ENCODE measurements around the gene PCGF3.
"Not testable (repeated sequence)": the region's sequence is repeated elsewhere in the genome, so short reads cannot be mapped to it uniquely, and the experiment has no call there.

PCGF3 gene

DNA sequence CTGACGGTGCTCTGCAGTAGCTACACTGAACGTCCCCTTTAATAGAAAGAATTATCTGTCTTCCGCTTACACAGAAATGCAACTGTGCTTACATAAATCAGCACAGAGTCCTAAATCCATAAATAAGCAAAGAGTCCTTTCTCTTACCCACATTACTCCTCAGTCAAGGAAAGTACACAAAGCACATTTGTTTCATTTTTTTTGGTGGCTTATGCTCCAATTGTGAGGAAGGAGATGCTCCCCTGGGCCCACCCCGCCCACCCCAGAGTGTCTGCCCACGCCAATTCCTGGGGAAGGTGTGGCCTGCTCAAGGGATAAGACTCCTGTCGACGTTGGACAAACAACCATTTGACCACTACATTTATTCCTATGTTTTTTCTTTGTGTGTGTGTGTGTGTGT lies 66.5 kb downstream of the PCGF3 start:
- no peaks in the 10 kb centered on the region for H3K9me3 Mint-ChIP-seq
- H3K4me3 Mint-ChIP-seq, result no peak overlapping the region
- H3K27ac Mint-ChIP-seq, result no peak overlapping the region
- H3K4me1 Mint-ChIP-seq (ENCODE audit: low read depth), result peaks cover 42% of the 10 kb centered on the region
- peaks cover 64% of the 10 kb centered on the region for H3K36me3 Mint-ChIP-seq (ENCODE audit: low read depth)
- H3K27me3 Mint-ChIP-seq, result no peaks in the 10 kb centered on the region

DNA sequence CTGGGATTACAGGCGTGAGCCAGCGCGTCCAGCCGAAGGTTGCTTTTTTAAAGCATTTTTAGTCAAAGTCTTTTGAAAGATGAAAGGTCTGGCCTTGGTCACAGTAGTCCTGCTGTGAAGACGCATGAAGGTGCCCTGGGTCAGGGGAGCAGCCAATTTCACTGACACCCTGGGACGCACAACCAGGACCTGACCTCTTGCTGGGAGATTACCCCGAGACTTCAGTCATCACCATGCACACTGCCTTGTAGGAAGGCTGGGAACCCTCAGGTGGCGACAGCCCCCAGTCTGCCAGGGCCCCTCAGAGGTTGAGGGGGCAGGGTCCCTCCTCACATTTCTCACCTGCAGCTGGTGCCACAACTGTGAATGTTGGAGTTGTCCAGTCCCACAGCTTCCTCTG lies 67.1 kb downstream of the PCGF3 start:
- Mint-ChIP-seq H3K27ac (no peak overlapping the region), H3K27me3 (no peaks in the 10 kb centered on the region), H3K4me1 (ENCODE audit: low read depth) (peaks cover 47% of the 10 kb centered on the region), H3K9me3 (no peaks in the 10 kb centered on the region), H3K4me3 (no peak overlapping the region), H3K36me3 (ENCODE audit: low read depth) (peaks cover 63% of the 10 kb centered on the region)

DNA sequence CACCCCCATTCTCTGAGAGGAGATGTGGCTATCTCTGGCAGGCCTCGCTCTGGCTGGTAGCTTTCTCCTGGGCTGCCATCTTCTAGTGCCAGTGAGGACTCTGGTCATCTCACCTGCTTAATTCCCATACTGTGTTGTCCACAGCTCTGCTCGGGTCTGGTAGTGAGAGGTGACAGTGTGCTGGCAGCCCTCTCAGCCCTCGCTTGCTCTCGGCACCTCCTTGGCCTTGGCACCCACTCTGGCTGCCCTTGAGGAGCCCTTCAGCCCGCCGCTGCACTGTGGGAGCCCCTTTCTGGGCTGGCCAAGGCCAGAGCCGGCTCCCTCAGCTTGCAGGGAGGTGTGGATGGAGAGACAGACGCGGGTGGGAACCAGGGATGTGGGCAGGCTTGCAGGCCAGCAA lies 67.6 kb downstream of the PCGF3 start:
- Mint-ChIP-seq H3K27me3 (no peaks in the 10 kb centered on the region), H3K4me1 (ENCODE audit: low read depth) (peaks cover 51% of the 10 kb centered on the region), H3K4me3 (no peak overlapping the region), H3K27ac (no peak overlapping the region), H3K9me3 (no peaks in the 10 kb centered on the region), H3K36me3 (ENCODE audit: low read depth) (peaks cover 63% of the 10 kb centered on the region)

DNA sequence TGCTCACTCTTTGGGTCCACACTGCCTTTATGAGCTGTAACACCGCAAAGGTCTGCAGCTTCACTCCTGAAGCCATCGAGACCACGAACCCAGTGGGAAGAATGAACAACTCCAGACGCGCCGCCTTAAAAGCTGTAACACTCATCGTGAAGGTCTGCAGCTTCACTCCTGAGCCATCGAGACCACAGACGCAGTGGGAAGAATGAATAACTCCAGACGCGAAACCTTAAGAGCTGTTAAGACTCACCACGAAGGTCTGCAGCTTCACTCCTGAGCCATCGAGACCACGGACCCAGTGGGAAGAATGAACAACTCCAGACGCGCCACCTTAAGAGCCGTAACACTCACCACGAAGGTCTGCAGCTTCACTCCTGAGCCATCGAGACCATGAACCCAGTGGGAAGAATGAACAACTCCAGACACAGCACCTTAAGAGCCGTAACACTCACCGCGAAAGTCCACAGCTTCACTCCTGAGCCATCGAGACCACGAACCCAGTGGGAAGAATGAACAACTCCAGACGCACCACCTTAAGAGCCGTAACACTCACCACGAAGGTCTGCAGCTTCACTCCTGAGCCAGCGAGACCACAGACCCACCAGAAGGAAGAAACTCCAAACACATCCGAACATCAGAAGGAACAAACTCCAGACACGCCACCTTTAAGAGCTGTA lies 68.9 kb downstream of the PCGF3 start:
- not testable (repeated sequence) for H3K27me3 Mint-ChIP-seq, H3K9me3 Mint-ChIP-seq
- Mint-ChIP-seq H3K4me3 (peak overlapping the region; percentile 44), H3K4me1 (ENCODE audit: low read depth) (peaks cover 55% of the 10 kb centered on the region), H3K27ac (peak overlapping the region; percentile 79), H3K36me3 (ENCODE audit: low read depth) (peaks cover 72% of the 10 kb centered on the region)

DNA sequence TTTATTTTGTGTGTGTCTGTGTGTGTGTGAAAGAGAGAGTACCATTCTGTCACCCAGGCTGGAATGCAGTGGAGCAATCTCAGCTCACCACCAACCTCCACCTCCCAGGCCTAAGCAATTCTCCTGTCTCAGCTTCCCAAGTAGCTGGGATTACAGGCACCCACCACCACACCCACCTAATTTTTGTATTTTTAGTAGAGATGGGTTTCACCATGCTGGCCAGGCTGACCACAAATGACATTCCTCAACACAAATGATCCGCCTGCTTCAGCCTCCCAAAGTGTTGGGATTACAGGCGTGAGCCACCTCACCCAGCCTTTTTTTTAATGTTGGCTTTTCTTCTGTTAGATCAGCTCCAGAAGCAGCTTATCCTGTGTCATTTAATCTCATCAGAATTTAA lies 69.9 kb downstream of the PCGF3 start:
- H3K9me3 Mint-ChIP-seq, H3K4me3 Mint-ChIP-seq, H3K27me3 Mint-ChIP-seq: not testable (repeated sequence)
- Mint-ChIP-seq H3K36me3 (ENCODE audit: low read depth) (peaks cover 72% of the 10 kb centered on the region), H3K4me1 (ENCODE audit: low read depth) (peaks cover 59% of the 10 kb centered on the region), H3K27ac (peak overlapping the region; percentile 74)

DNA sequence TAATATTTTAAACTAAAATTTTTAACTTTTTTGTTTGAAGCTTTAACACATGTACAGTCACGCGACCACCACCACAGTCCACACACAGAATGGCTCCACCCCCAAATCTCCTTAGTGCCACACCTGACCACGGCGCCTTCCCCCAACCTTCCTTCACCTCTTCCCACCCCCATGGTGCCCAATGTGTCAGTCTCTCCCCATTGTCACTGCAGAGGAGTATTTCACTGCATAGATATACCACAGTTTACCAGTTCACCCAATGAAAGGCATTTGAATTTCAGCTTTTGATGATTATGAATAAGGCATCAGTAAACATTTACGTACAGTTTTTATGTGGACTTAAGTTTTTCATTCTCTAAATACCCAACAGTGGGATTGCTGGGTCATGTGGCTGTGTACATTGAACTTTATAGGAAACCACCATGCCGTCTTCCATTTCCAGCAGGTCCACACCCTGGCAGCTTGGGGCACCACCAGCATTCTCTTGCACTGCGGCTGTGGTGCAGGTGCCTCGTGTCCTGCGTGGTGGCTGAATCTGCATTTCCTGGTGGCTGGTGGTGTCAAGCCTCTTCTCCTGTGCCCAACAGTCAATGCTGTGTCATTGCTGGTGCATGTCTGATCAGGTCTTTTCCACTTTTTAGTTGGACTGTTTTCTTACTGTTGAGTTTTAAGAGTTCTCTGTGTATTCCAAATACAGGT lies 71.3 kb downstream of the PCGF3 start:
- Mint-ChIP-seq H3K27ac (peak overlapping the region; percentile 36), H3K27me3 (no peaks in the 10 kb centered on the region), H3K4me3 (no peak overlapping the region), H3K9me3 (no peaks in the 10 kb centered on the region), H3K4me1 (ENCODE audit: low read depth) (peaks cover 62% of the 10 kb centered on the region), H3K36me3 (ENCODE audit: low read depth) (peaks cover 70% of the 10 kb centered on the region)

DNA sequence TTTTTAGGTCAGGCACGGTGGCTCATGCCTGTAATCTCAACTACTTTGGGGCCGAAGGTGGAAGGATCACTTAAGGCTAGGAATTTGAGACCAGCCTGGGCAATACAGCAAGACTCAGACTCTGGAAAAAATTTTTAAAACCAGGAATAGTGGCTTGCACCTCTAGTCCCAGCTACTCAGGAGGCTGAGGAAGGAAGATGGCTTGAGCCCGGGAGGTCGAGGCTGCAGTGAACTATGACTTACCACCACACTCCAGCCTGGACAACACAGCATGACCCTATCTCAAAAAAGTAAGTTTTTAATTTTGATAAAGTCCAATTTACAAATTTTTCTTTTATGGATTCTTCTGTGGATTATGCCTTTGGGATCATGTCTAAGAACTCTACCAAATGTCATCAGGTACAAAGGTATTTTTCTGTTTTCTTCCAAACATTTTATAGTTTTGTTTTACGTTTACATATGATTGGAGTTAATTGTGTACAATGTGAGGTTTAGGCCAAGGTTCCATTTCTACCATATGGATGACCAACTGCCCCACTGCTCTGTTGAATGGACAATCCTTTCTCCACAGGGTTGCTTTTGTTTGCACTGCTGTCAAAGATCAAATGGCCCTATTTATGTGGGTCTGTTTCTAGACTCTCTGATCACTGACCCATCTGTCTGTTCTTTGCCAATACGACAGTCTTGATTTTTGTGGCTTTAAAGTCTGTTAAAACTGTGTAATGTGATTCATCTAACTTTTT lies 72.1 kb downstream of the PCGF3 start:
- Mint-ChIP-seq H3K9me3 (no peaks in the 10 kb centered on the region), H3K27me3 (no peaks in the 10 kb centered on the region), H3K27ac (peak overlapping the region; percentile 70), H3K36me3 (ENCODE audit: low read depth) (peaks cover 66% of the 10 kb centered on the region), H3K4me3 (no peak overlapping the region), H3K4me1 (ENCODE audit: low read depth) (peaks cover 70% of the 10 kb centered on the region)

DNA sequence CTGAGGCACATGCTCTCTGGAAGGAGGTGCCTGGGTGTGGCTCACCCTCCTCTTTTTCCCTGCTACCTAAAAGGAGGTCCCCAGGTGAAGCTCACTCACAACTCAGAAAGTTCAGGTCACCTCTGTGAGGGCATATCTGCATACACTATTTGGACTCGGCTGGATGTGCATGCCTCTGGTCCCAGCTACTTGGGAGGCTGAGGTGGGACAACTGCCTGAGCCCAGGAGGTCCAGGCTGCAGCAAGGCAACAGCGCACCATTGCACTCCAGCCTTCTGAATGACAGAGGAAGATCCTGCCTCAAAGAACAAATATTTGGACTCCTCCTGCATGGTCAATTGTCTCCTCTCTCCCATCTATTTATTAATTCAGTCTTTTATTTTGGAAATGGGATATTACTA lies 73.9 kb downstream of the PCGF3 start:
- Mint-ChIP-seq H3K27ac (peak overlapping the region; percentile 88), H3K36me3 (ENCODE audit: low read depth) (peaks cover 58% of the 10 kb centered on the region), H3K9me3 (no peaks in the 10 kb centered on the region), H3K4me1 (ENCODE audit: low read depth) (peaks cover 61% of the 10 kb centered on the region), H3K4me3 (peak overlapping the region; percentile 86), H3K27me3 (peaks cover 8% of the 10 kb centered on the region)

DNA sequence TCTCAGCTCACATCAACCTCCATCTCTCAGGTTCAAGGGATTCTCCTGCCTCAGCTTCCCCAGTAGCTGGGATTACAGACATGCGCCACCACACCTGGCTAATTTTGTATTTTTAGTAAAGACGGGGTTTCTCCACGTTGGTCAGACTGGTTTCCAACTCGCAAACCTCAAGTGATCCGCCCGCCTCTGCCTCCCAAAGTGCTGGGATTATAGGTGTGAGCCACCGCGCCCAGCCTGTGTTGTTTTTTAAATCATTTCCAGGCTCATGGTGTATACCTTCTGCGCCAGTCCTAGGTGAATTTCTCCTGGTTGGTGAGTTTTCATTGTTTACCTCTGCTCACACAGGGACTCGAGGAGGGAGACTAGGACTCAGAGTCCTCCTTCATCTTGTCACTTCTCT lies 74.6 kb downstream of the PCGF3 start:
- H3K9me3 Mint-ChIP-seq, result not testable (repeated sequence)
- peaks cover 51% of the 10 kb centered on the region for H3K36me3 Mint-ChIP-seq (ENCODE audit: low read depth)
- H3K27me3 Mint-ChIP-seq, result peaks cover 15% of the 10 kb centered on the region
- H3K4me3 Mint-ChIP-seq, result peak overlapping the region; percentile 86
- peak overlapping the region; percentile 88 for H3K27ac Mint-ChIP-seq
- H3K4me1 Mint-ChIP-seq (ENCODE audit: low read depth), result peaks cover 55% of the 10 kb centered on the region

DNA sequence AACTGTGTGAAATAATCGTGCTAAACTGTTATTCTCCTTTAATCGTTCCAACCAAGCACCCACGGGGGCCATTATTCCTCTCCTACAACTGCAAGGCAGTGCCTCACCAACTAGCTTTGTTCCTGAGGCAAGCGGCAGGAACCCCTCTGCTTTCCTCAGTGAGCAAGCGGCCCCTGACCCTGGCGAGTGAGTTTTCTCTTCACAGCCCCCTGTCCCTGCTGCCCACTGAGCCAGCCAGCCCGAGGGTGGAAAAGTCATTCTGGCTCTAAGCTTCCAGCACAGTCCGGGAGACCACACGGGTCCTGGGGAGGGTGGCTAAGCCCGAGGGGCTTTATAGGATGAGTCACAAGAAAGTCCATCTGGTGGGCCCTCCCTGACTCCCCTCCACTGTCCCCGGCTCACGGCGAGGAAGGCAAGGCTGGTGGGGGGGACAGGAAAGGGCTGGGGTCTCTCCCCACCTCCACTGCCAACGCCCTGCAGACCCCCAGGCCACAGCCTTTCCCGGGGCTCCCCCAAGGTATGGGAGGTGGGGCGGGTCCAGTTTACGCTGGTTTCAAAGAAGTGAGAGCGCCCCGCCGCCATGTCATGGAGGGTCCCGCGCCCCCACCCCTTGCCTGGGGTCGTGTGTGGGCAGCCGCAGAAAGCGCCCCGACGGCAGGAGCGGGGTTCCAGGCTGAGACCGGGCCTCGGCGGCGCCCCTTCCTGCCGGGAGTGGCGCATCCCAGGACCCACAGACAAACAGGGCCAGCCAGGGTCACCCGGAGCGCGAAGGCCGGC lies 75.3 kb downstream of the PCGF3 start:
- H3K9me3 Mint-ChIP-seq, result no peaks in the 10 kb centered on the region
- peaks cover 50% of the 10 kb centered on the region for H3K4me1 Mint-ChIP-seq (ENCODE audit: low read depth)
- peak overlapping the region; percentile 88 for H3K27ac Mint-ChIP-seq
- H3K36me3 Mint-ChIP-seq (ENCODE audit: low read depth), result peaks cover 44% of the 10 kb centered on the region
- H3K27me3 Mint-ChIP-seq, result peaks cover 21% of the 10 kb centered on the region
- H3K4me3 Mint-ChIP-seq, result peak overlapping the region; percentile 86

DNA sequence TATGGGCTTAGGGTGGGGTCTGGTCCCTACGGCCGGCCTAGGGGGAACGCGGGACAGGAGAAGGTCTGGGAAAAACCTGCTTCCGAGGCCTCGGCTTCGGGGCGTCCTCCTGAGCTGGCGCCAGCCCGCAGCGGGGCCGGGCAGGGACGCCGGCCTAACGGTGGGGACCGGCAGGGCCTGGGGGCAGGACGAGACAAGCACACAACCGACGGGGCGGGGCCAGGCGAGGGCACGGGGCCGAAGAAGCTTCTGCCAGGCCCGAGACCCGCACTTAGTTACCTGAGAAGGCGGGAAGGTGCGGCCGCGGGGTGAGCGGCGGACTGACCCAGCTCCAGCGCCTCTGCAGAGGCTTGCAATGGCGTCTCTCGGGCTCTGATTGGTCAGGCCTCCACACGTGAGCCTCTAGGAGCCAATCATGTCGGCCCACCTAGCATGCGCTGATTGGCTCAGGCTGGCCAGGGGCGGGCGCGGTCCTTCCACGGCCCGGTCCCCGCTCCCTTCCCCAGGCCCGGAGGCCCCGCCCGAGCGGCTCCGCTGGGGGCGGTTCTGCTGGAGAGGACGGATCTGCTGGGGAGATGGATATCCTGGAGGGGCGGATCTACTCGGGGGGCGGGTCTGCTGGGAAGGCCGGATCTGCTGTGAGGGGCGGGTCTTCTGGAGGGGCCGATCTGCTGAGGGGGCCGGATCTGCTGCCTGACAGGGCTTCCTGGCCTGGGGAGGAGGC lies 76.0 kb downstream of the PCGF3 start:
- peaks cover 21% of the 10 kb centered on the region for H3K27me3 Mint-ChIP-seq
- peaks cover 40% of the 10 kb centered on the region for H3K36me3 Mint-ChIP-seq (ENCODE audit: low read depth)
- H3K27ac Mint-ChIP-seq, result peak overlapping the region; percentile 88
- peak overlapping the region; percentile 86 for H3K4me3 Mint-ChIP-seq
- no peaks in the 10 kb centered on the region for H3K9me3 Mint-ChIP-seq
- H3K4me1 Mint-ChIP-seq (ENCODE audit: low read depth), result peaks cover 45% of the 10 kb centered on the region

DNA sequence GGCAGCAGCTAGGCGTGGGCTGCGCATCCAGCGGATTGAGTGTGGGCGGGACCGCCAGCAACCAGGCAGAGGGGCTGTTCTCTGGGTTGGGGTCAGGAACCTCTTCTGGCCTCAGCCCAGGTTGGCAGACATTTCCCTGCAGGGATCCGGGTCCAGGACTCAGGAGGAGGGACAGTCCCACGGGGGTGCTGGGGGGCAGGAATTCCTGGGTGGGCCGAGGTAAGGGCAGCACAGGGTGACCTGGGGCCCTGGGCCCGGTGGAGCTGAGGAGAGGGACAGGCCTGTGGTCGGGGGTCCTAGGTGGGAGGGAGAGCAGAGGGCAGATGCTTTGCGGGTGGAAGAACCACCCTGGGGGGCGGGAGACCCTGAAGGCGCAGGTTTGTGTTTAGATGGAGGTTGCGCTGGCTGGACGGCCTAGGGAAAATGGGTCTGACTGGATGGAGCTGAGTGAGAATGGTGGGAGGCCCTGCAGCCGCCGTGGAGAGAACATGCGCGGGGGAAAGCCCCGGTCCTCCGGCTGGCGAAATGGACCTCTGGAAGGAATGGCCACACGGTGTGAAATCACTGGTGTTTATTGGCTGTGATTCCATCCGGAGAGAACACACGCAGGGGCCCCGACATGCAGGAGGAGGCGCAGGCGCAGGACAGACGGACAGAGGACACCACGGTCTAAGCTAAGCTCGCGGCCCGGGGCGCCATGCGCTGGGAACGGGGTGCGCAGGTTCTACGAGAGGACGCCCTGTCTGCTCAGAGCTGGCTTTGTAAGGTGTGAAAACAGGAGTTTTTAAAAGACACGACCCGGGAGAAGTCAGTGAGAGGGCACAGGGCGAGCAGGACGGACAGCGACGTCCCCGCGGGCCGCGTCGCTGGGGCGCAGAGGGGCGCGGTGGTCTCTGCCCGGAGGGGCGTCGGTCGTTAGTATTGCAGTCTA lies 79.0 kb downstream of the PCGF3 start:
- Mint-ChIP-seq H3K4me1 (ENCODE audit: low read depth) (peaks cover 26% of the 10 kb centered on the region), H3K9me3 (no peaks in the 10 kb centered on the region), H3K27me3 (peaks cover 26% of the 10 kb centered on the region), H3K36me3 (ENCODE audit: low read depth) (peaks cover 11% of the 10 kb centered on the region), H3K4me3 (no peak overlapping the region), H3K27ac (no peak overlapping the region)

DNA sequence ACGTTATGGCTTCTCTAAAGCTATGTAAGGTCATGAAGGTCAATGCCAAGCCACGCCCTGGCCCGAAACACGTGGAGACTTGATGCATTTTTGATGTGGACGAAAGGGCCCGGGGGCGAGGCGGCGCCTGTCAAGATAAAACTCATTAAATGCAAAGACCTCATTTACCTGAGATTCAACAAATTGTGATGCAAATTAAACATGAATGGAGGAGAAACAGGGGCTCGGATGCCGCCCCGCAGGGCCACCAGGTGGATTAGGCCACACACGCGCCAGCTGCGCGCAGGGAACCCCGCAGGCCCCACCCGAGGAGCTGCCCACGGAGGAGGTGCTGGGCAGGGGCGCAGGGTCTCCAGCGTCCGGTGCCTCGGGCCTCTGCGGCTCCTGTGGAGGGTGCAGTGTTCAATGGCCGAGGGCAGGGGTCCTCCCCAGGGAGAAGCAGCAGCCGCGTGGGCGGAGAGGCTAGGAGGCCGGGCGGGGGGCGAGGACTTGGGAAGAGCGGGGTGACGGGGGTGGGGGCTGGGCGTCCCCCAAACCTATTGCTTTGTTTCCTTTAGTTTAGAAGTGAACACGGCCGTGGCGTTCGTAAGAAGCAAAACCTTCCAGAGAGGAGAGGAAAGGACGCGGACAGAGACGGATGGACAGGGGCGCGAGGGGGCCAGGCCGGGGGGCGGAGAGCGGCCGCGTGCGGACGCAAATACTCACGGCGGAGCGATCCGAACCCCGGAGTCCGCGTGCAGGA lies 79.9 kb downstream of the PCGF3 start:
- peaks cover 18% of the 10 kb centered on the region for H3K4me1 Mint-ChIP-seq (ENCODE audit: low read depth)
- no peaks in the 10 kb centered on the region for H3K9me3 Mint-ChIP-seq
- H3K36me3 Mint-ChIP-seq (ENCODE audit: low read depth), result peaks cover 3% of the 10 kb centered on the region
- no peak overlapping the region for H3K4me3 Mint-ChIP-seq
- peaks cover 27% of the 10 kb centered on the region for H3K27me3 Mint-ChIP-seq
- H3K27ac Mint-ChIP-seq, result no peak overlapping the region
